Stimulated activated naive B cell treated with anti-CD40 and anti-IgM and Interleukin-4, amounts not matched to agents 10 μg/mL and 1 μg/mL and 100 μg/mL, for 72 hours (primary cell): ENCODE data around the gene G3BP1.

Source experiments
- ATAC-seq, 2 donors: fragments of 150-1000 bp; cut with Tn5 transposase; replicated peaks; 2 replicates each; pipeline ENCODE4 v1.10.0; 2021; ENCODE audit warnings: moderate library complexity in 1 of 2
- DNase-seq: peaks from one replicate; pipeline ENCODE4 v3.0.0; 2021
- H3K27ac Mint-ChIP-seq: one replicate; pipeline ENCODE4 v1.8.0; 2022; ENCODE audit warnings: mild to moderate bottlenecking, mixed read lengths
- H3K27me3 Mint-ChIP-seq, 2 donors: one replicate each; pipeline ENCODE4 v1.8.0; 2022; ENCODE audit warnings: mixed read lengths in 2 of 2
- H3K36me3 Mint-ChIP-seq, 2 donors: one replicate each; pipeline ENCODE4 v1.8.0; 2022; ENCODE audit warnings: mixed read lengths in 2 of 2, mild to moderate bottlenecking in 1 of 2
- H3K4me1 Mint-ChIP-seq, 2 donors: one replicate each; pipeline ENCODE4 v1.8.0; 2022; ENCODE audit warnings: mixed read lengths in 2 of 2, mild to moderate bottlenecking in 1 of 2
- H3K4me3 Mint-ChIP-seq, 2 donors: one replicate each; pipeline ENCODE4 v1.8.0; 2022; ENCODE audit warnings: mild to moderate bottlenecking in 2 of 2, mixed read lengths in 2 of 2, moderate library complexity in 1 of 2
- H3K9me3 Mint-ChIP-seq, 2 donors: one replicate each; pipeline ENCODE4 v1.8.0; 2022; ENCODE audit warnings: mixed read lengths in 2 of 2, mild to moderate bottlenecking in 1 of 2

The G3BP1 gene

DNA sequence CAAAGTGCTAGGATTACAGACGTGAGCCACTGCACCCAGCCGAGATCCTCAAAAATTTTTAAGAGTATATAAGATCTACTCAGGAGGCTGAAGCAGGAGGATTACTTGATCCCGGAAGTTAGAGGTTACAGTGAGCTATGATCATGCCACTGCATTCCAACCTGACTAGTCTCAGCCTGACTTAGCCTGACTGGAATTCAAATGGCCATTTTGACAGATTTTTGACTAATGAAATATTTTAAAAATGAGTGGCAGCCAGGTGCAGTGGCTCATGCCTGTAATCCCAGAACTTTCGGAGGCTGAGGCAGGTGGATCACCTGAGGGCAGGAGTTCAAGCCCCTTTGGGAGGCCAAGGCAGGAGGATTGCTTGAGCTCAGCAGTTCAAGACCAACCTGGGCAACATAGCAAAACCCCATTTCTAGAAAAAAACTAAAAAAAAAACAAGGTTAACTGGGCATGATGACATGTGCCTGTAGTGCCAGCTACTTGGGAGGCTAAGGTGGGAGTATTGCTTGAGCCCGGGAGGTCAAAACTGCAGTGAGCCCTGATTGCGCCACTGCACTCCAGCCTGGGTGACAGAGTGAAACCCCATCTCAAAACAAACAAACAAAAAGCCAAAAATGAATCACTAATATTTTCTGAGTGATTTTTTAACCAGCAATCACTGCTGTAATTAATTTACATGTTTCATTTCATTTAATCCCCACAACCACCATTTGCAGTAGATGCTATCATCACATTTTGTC, 29.9 kb upstream of the G3BP1 start:
- H3K9me3 Mint-ChIP-seq: no peaks in the 10 kb centered on the region
- H3K4me3 Mint-ChIP-seq: no peak overlapping the region
- DNase-seq (no peak), ATAC-seq (no peak)
- H3K36me3 Mint-ChIP-seq: peaks cover 41 to 60% of the 10 kb centered on the region in 2 donors
- H3K4me1 Mint-ChIP-seq: peaks cover 35 to 50% of the 10 kb centered on the region in 2 donors
- no peak overlapping the region for H3K27ac Mint-ChIP-seq
- no peaks in the 10 kb centered on the region for H3K27me3 Mint-ChIP-seq

- no peak for ATAC-seq
- DNase-seq: no peak
- Mint-ChIP-seq H3K27ac (no peak overlapping the region), H3K36me3 (peaks cover 41 to 53% of the 10 kb centered on the region in 2 donors), H3K4me3 (no peak overlapping the region), H3K9me3 (no peaks in the 10 kb centered on the region), H3K4me1 (peaks cover 35 to 50% of the 10 kb centered on the region in 2 donors), H3K27me3 (no peaks in the 10 kb centered on the region)
These were observed 28.9 kb upstream of the G3BP1 start for GRCh38 chr5:151742870-151743294.

DNA sequence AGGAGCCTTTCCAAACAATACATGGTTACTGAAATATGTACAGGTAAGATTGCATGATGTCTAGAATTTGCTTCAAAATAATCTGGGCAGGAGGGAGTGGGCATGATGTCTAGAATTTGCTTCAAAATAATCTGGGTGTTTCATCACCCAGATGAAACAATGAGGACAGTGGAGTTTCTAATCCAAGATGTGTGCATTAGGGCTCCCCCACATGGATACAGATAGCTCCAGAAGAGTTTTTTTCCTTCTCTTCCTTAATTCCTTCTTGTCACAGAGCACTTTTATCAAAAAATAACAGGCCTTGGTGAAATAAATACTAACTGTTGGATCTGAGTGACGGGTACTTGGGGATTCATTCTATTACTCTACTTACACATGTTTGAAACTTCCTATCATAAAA, 28.2 kb upstream of the G3BP1 start:
- H3K27ac Mint-ChIP-seq: no peak overlapping the region
- H3K4me1 Mint-ChIP-seq: peaks cover 35 to 52% of the 10 kb centered on the region in 2 donors
- no peak for DNase-seq
- H3K4me3 Mint-ChIP-seq: no peak overlapping the region
- H3K27me3 Mint-ChIP-seq: no peaks in the 10 kb centered on the region
- ATAC-seq: no peak
- H3K36me3 Mint-ChIP-seq: peaks cover 38 to 53% of the 10 kb centered on the region in 2 donors
- H3K9me3 Mint-ChIP-seq: no peaks in the 10 kb centered on the region

- no peaks in the 10 kb centered on the region for H3K27me3 Mint-ChIP-seq
- H3K36me3 Mint-ChIP-seq: peaks cover 34 to 52% of the 10 kb centered on the region in 2 donors
- peaks cover 33 to 64% of the 10 kb centered on the region in 2 donors for H3K4me1 Mint-ChIP-seq
- H3K27ac Mint-ChIP-seq: peak overlapping the region; percentile 72
- H3K9me3 Mint-ChIP-seq: no peaks in the 10 kb centered on the region
- H3K4me3 Mint-ChIP-seq: peak overlapping the region; percentile 18 to 37
- peak; percentile 82 for ATAC-seq
- peak; percentile 52 for DNase-seq
These were observed 26.6 kb upstream of the G3BP1 start for GRCh38 chr5:151745071-151745705.

DNA sequence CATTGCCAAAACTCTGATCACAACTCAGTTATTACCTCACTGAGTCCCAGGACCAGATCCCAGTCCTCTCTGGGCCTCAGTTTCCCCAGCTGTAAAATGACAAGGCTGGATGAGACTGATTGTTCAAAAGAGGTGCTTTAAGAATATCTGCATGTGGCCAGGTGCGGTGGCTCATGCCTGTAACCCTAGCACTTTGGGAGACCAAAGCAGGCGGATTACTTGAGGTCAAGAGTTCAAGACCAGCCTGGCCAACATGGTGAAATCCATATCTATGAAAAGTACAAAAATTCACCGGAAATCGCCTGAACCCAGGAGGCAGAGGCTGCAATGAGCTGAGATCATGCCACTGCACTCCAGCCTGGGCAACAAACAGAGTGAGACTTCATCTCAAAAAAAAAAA, 21.6 kb upstream of the G3BP1 start:
- peaks cover 30 to 57% of the 10 kb centered on the region in 2 donors for H3K4me1 Mint-ChIP-seq
- peak overlapping the region; percentile 94 for H3K27ac Mint-ChIP-seq

GRCh38 chr5:151751091-151751490, 20.7 kb upstream of the G3BP1 start:
- DNase-seq: no peak
- H3K9me3 Mint-ChIP-seq: no peaks in the 10 kb centered on the region
- no peak for ATAC-seq
- H3K27ac Mint-ChIP-seq: no peak overlapping the region
- peaks cover 22 to 31% of the 10 kb centered on the region in 2 donors for H3K36me3 Mint-ChIP-seq
- no peak overlapping the region for H3K4me3 Mint-ChIP-seq
- peaks cover 27 to 57% of the 10 kb centered on the region in 2 donors for H3K4me1 Mint-ChIP-seq
- no peaks in the 10 kb centered on the region for H3K27me3 Mint-ChIP-seq

More for the DNA sequence above, 21.6 kb upstream of the G3BP1 start:
- Mint-ChIP-seq H3K9me3 (no peaks in the 10 kb centered on the region), H3K4me3 (peak overlapping the region in 1 of 2 donors; percentile 62), H3K27me3 (no peaks in the 10 kb centered on the region), H3K36me3 (peaks cover 27 to 36% of the 10 kb centered on the region in 2 donors)
- ATAC-seq (no peak), DNase-seq (no peak)

GRCh38 chr5:151751593-151751992, 20.2 kb upstream of the G3BP1 start:
- Mint-ChIP-seq H3K9me3 (no peaks in the 10 kb centered on the region), H3K4me3 (no peak overlapping the region)
- no peak for DNase-seq

GRCh38 chr5:151755383-151755782, 16.4 kb upstream of the G3BP1 start:
- peaks cover 22 to 27% of the 10 kb centered on the region in 2 donors for H3K36me3 Mint-ChIP-seq
- peak overlapping the region; percentile 86 for H3K27ac Mint-ChIP-seq
- H3K4me1 Mint-ChIP-seq: peaks cover 36 to 62% of the 10 kb centered on the region in 2 donors
- H3K9me3 Mint-ChIP-seq: no peaks in the 10 kb centered on the region
- H3K4me3 Mint-ChIP-seq: peak overlapping the region; percentile 65 to 96
- DNase-seq (no peak), ATAC-seq (peak; percentile 34 to 51)
- no peaks in the 10 kb centered on the region for H3K27me3 Mint-ChIP-seq

More at GRCh38 chr5:151751593-151751992, 20.2 kb upstream of the G3BP1 start:
- H3K27ac Mint-ChIP-seq: peak overlapping the region; percentile 56
- H3K27me3 Mint-ChIP-seq: no peaks in the 10 kb centered on the region
- peaks cover 22 to 30% of the 10 kb centered on the region in 2 donors for H3K36me3 Mint-ChIP-seq
- no peak for ATAC-seq
- H3K4me1 Mint-ChIP-seq: peaks cover 29 to 57% of the 10 kb centered on the region in 2 donors

GRCh38 chr5:151757233-151758140, 14.3 kb upstream of the G3BP1 start:
- peaks cover 30 to 50% of the 10 kb centered on the region in 2 donors for H3K4me1 Mint-ChIP-seq
- H3K27me3 Mint-ChIP-seq: no peaks in the 10 kb centered on the region
- H3K9me3 Mint-ChIP-seq: no peaks in the 10 kb centered on the region
- H3K4me3 Mint-ChIP-seq: peak overlapping the region; percentile 92 to 96
- DNase-seq (no peak), ATAC-seq (peak; percentile 28 to 33)
- peaks cover 18 to 19% of the 10 kb centered on the region in 2 donors for H3K36me3 Mint-ChIP-seq
- peak overlapping the region; percentile 96 for H3K27ac Mint-ChIP-seq

DNA sequence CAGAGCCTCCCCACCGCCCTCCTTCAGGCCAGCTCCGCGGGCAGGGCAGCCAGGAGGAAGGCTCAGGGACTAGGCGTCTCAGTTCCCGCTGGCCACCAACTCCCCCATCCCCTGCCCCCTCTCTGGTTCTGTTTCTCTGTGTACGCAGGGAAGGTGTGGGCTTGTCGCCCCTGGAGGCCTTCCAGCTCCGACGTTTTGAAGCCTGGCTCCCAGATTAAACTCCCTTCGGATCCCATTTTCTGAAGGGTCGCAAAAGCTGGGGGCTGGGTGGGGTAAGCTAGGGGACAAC, 13.7 kb upstream of the G3BP1 start:
- DNase-seq (no peak), ATAC-seq (peak; percentile 39 to 41)
- peak overlapping the region; percentile 96 for H3K27ac Mint-ChIP-seq
- peak overlapping the region; percentile 92 to 96 for H3K4me3 Mint-ChIP-seq
- peaks cover 13 to 14% of the 10 kb centered on the region in 2 donors for H3K36me3 Mint-ChIP-seq
- no peaks in the 10 kb centered on the region for H3K27me3 Mint-ChIP-seq
- no peaks in the 10 kb centered on the region for H3K9me3 Mint-ChIP-seq
- peaks cover 30 to 44% of the 10 kb centered on the region in 2 donors for H3K4me1 Mint-ChIP-seq

DNA sequence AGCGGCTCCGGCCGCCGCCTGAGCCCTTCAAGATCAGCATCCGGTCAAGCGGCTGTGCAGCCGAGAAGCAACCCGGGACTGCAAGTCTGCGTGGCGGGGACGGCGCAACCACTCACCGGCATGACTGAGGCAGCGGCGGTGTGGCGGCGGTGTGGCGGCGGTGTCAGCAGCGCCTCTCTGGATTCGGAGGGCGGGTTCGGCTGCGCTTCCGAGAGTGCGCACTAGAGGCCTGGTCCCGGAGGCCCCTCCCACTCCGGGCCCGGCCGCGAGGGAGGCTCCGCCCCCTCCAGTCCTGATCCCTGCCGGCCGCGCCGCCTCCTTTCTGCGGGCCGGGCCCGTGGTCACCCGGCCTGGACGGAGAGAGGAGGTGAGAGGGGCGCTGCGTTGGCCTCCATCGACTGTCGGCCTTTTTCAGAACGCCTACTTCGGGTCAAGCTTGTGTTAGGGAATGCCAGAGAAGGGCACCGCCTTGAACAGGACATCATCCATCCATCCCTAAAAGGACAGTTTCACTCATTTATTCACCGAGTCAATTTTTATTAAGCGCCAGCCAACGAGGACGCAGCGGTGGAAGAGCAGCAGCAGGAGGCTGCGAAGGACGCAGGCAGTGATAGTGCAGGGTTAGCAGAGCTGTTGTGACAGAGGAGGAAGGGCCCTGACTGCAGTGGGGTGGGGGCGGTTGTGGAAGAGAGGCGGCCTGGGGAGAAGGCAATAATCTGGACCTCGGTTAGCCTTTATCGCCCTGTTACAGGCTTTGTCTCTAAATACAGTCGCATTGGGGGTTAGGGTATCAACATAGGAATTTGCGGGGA, 13.1 kb upstream of the G3BP1 start, which contains the start of gene ATOX1:
Gene ATOX1, minus strand, starts transcription at position 202 of the 812 bp plus-strand sequence. Its CDS starts 80 bp downstream, at position 122.
- ATAC-seq (peak; percentile 94 to 97), DNase-seq (peak; percentile 89)
- H3K27me3 Mint-ChIP-seq: no peaks in the 10 kb centered on the region
- peaks cover 9 to 10% of the 10 kb centered on the region in 2 donors for H3K36me3 Mint-ChIP-seq
- peaks cover 27 to 44% of the 10 kb centered on the region in 2 donors for H3K4me1 Mint-ChIP-seq
- peak within 1 kb of the TSS; percentile 92 to 96 for H3K4me3 Mint-ChIP-seq
- H3K9me3 Mint-ChIP-seq: no peaks in the 10 kb centered on the region
- peak within 1 kb of the TSS; percentile 96 for H3K27ac Mint-ChIP-seq

DNA sequence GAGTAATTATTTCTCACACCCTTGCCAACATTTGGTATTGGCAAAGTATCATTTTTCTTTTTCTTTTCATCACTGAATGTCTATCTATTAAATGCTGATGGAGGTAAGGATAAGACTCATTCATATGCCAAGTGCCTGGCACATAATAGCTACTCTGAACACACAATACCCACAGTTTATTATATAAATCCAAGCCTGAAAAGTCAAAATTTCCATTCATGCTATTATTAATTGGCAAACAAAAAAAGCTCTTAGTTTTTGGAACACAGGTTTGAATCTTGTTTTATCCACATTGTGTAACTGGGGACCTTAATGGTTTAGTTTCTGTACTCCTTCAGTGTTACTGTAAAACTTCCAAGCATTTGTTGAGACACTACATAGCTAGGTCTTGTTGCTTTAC, 7.0 kb upstream of the G3BP1 start:
- no peak overlapping the region for H3K4me3 Mint-ChIP-seq
- DNase-seq: no peak
- no peak overlapping the region for H3K27ac Mint-ChIP-seq
- no peaks in the 10 kb centered on the region for H3K9me3 Mint-ChIP-seq
- ATAC-seq: no peak
- no peaks in the 10 kb centered on the region for H3K27me3 Mint-ChIP-seq
- H3K36me3 Mint-ChIP-seq: no peaks in the 10 kb centered on the region
- H3K4me1 Mint-ChIP-seq: peaks cover 0 to 8% of the 10 kb centered on the region in 2 donors

- DNase-seq (no peak), ATAC-seq (no peak)
- Mint-ChIP-seq H3K9me3 (no peaks in the 10 kb centered on the region), H3K27ac (no peak overlapping the region), H3K4me3 (no peak overlapping the region), H3K4me1 (peaks cover 4 to 15% of the 10 kb centered on the region in 2 donors), H3K27me3 (no peaks in the 10 kb centered on the region), H3K36me3 (no peaks in the 10 kb centered on the region)
These were observed 4.8 kb upstream of the G3BP1 start for GRCh38 chr5:151766975-151767374.
